Measurements from ENCODE around the gene BNC2.

The BNC2 gene

GRCh38 chr9:16730162-16730561, 140.3 kb downstream of the BNC2 start:
- peaks cover 8% of the 10 kb centered on the region for H3K4me1 ChIP-seq (ENCODE audit: control insufficient read depth, low read depth, low read length)
- no CpG with 5 or more reads among the region's 5 CpGs for WGBS (ENCODE audit: extremely low coverage, insufficient coverage, low lambda C conversion rate)
- no peak overlapping the region for H2AK5ac ChIP-seq (ENCODE audit: low read length)
- H2BK5ac ChIP-seq (ENCODE audit: low read length) = no peak overlapping the region
- no peak overlapping the region for H2BK120ac ChIP-seq (ENCODE audit: low read depth, low read length)
- H3K4ac ChIP-seq (ENCODE audit: low read depth, low read length) = no peak overlapping the region
- no peak overlapping the region for H4K8ac ChIP-seq (ENCODE audit: low read depth, low read length)
- no peaks in the 10 kb centered on the region for H3K79me2 ChIP-seq (ENCODE audit: control insufficient read depth, insufficient read depth, low read length)
- DNase-seq = peak; percentile 52
- no peak overlapping the region for H3K9ac ChIP-seq (ENCODE audit: low read length)
- H3K4me2 ChIP-seq (ENCODE audit: low read length) = no peak overlapping the region
- no peaks in the 10 kb centered on the region for H3K36me3 ChIP-seq (ENCODE audit: control insufficient read depth, insufficient read depth, low read length)
- H3K23ac ChIP-seq (ENCODE audit: low read length) = no peak overlapping the region
- H4K5ac ChIP-seq (ENCODE audit: low read length) = no peak overlapping the region
- H3K56ac ChIP-seq (ENCODE audit: low read length) = no peak overlapping the region
- no peaks in the 10 kb centered on the region for H3K27me3 ChIP-seq (ENCODE audit: insufficient read depth, low read length, poor library complexity)
- H3K27ac ChIP-seq (ENCODE audit: low read depth, low read length) = no peak overlapping the region
- H3K79me1 ChIP-seq (ENCODE audit: low read length) = no peaks in the 10 kb centered on the region
- H3K18ac ChIP-seq (ENCODE audit: low read length) = no peak overlapping the region
- no peak overlapping the region for H2BK15ac ChIP-seq (replicated peaks; ENCODE audit: low read depth)
- no peak overlapping the region for H3K4me3 ChIP-seq (ENCODE audit: low read length)

DNA sequence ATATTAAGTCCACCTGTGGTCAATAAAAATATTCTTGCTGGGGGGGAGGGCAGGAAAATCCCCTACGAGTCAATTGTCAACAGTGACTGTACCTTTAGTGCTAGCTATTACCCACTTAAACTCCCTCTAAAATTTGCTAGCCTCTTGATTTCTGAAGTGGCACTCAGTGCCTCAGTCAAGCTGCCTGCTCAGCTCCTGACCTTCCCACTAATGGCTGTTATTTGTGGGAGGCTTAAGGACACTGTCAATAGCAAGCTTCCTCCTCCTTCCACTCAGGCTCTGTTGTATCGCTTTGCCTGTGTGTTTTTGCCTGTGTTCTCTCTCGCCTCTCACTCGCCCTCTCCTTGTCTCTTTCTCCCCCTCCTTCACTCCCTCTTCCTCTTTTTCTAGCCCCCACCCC, 140.8 kb downstream of the BNC2 start:
- no peak overlapping the region for H3K4ac ChIP-seq (ENCODE audit: low read depth, low read length)
- no peak overlapping the region for H3K4me3 ChIP-seq (ENCODE audit: low read length)
- no peak overlapping the region for H3K18ac ChIP-seq (ENCODE audit: low read length)
- no peak overlapping the region for H2BK120ac ChIP-seq (ENCODE audit: low read depth, low read length)
- H2BK15ac ChIP-seq (replicated peaks; ENCODE audit: low read depth) = no peak overlapping the region
- H3K27me3 ChIP-seq (ENCODE audit: insufficient read depth, low read length, poor library complexity) = no peaks in the 10 kb centered on the region
- no peak overlapping the region for H2BK5ac ChIP-seq (ENCODE audit: low read length)
- H3K23ac ChIP-seq (ENCODE audit: low read length) = no peak overlapping the region
- H3K36me3 ChIP-seq (ENCODE audit: control insufficient read depth, insufficient read depth, low read length) = no peaks in the 10 kb centered on the region
- no CpG with 5 or more reads among the region's 4 CpGs for WGBS (ENCODE audit: extremely low coverage, insufficient coverage, low lambda C conversion rate)
- no peak overlapping the region for H3K27ac ChIP-seq (ENCODE audit: low read depth, low read length)
- H3K56ac ChIP-seq (ENCODE audit: low read length) = peak overlapping the region; percentile 50
- H3K4me2 ChIP-seq (ENCODE audit: low read length) = no peak overlapping the region
- no peak overlapping the region for H4K8ac ChIP-seq (ENCODE audit: low read depth, low read length)
- no peak for DNase-seq
- no peaks in the 10 kb centered on the region for H3K79me1 ChIP-seq (ENCODE audit: low read length)
- H3K9ac ChIP-seq (ENCODE audit: low read length) = peak overlapping the region; percentile 10
- H3K79me2 ChIP-seq (ENCODE audit: control insufficient read depth, insufficient read depth, low read length) = no peaks in the 10 kb centered on the region
- no peak overlapping the region for H2AK5ac ChIP-seq (ENCODE audit: low read length)
- H4K5ac ChIP-seq (ENCODE audit: low read length) = no peak overlapping the region
- H3K4me1 ChIP-seq (ENCODE audit: control insufficient read depth, low read depth, low read length) = peaks cover 8% of the 10 kb centered on the region

DNA sequence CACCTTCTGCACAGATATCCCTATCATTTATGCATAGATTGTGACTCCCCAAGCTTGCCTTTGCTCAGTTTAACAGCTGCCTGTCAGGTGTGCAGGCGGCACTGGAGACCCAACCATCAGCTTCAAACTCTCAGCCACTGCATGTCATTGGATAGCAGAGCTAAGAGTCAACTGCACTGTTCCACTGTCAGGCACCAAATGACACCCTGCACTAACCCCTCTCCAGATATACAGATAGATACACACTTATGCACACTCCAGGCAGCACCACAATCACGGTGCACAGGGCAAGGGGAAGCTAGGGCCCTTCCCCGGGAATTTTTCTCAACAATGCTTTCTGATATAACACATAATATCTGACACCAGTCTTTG, 142.3 kb downstream of the BNC2 start:
- Histone ChIP-seq H3K23ac (ENCODE audit: low read length) (no peak overlapping the region), H3K18ac (ENCODE audit: low read length) (no peak overlapping the region), H4K5ac (ENCODE audit: low read length) (no peak overlapping the region), H3K36me3 (ENCODE audit: control insufficient read depth, insufficient read depth, low read length) (no peaks in the 10 kb centered on the region), H3K4me2 (ENCODE audit: low read length) (no peak overlapping the region), H2BK15ac (replicated peaks; ENCODE audit: low read depth) (no peak overlapping the region), H2BK5ac (ENCODE audit: low read length) (no peak overlapping the region), H2AK5ac (ENCODE audit: low read length) (no peak overlapping the region), H3K9ac (ENCODE audit: low read length) (no peak overlapping the region), H3K27me3 (ENCODE audit: insufficient read depth, low read length, poor library complexity) (no peaks in the 10 kb centered on the region), H3K79me2 (ENCODE audit: control insufficient read depth, insufficient read depth, low read length) (no peaks in the 10 kb centered on the region), H3K4me3 (ENCODE audit: low read length) (no peak overlapping the region), H3K4ac (ENCODE audit: low read depth, low read length) (no peak overlapping the region), H3K56ac (ENCODE audit: low read length) (no peak overlapping the region), H3K79me1 (ENCODE audit: low read length) (no peaks in the 10 kb centered on the region), H4K8ac (ENCODE audit: low read depth, low read length) (no peak overlapping the region), H2BK120ac (ENCODE audit: low read depth, low read length) (no peak overlapping the region), H3K27ac (ENCODE audit: low read depth, low read length) (no peak overlapping the region), H3K4me1 (ENCODE audit: control insufficient read depth, low read depth, low read length) (peaks cover 8% of the 10 kb centered on the region)
- no CpG with 5 or more reads among the region's 3 CpGs for WGBS (ENCODE audit: extremely low coverage, insufficient coverage, low lambda C conversion rate)
- no peak for DNase-seq

DNA sequence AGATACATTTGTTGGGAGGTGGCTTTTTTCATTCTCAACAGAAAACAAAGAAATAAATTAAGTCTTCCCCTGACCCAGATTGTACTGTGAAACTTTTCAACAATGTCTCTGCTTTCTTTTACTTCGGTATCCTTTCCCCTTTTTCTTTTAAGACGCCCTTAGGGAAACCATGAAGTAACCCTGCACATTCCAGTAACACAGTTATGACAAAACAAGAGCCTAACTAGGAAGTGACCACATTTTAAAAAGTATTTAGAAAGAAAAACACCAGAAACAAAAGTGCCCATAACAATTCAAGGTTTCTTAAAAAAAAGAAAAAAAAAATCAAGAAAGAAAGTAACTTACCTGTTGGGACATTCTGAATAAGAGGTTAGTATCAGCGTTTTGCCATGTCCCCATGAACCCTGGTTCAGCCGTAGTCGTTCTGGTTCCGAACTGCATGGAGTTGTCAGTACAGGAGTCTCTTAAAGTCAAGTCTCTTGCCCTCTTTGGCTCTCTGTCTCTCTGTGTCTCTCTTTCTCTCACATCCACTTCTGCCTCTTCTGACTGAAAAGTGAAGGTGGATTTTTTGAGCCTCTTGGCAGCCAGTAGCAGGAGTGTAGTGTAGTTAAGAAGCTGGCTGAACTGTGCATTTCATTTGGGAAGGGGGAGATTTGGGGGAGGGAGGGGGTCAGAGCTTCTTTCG, 142.9 kb downstream of the BNC2 start:
- Histone ChIP-seq H3K23ac (ENCODE audit: low read length) (no peak overlapping the region), H4K5ac (ENCODE audit: low read length) (no peak overlapping the region), H3K79me1 (ENCODE audit: low read length) (no peaks in the 10 kb centered on the region), H3K56ac (ENCODE audit: low read length) (peak overlapping the region; percentile 91), H3K18ac (ENCODE audit: low read length) (peak overlapping the region; percentile 88), H2BK15ac (replicated peaks; ENCODE audit: low read depth) (no peak overlapping the region), H3K4me3 (ENCODE audit: low read length) (no peak overlapping the region), H3K27ac (ENCODE audit: low read depth, low read length) (no peak overlapping the region), H3K27me3 (ENCODE audit: insufficient read depth, low read length, poor library complexity) (no peaks in the 10 kb centered on the region), H3K79me2 (ENCODE audit: control insufficient read depth, insufficient read depth, low read length) (no peaks in the 10 kb centered on the region), H4K8ac (ENCODE audit: low read depth, low read length) (no peak overlapping the region), H2AK5ac (ENCODE audit: low read length) (no peak overlapping the region), H3K36me3 (ENCODE audit: control insufficient read depth, insufficient read depth, low read length) (no peaks in the 10 kb centered on the region), H3K4me1 (ENCODE audit: control insufficient read depth, low read depth, low read length) (peaks cover 8% of the 10 kb centered on the region), H3K9ac (ENCODE audit: low read length) (peak overlapping the region; percentile 73), H3K4ac (ENCODE audit: low read depth, low read length) (no peak overlapping the region), H2BK120ac (ENCODE audit: low read depth, low read length) (no peak overlapping the region), H3K4me2 (ENCODE audit: low read length) (no peak overlapping the region), H2BK5ac (ENCODE audit: low read length) (no peak overlapping the region)
- peak; percentile 19 for DNase-seq
- no CpG with 5 or more reads among the region's 7 CpGs for WGBS (ENCODE audit: extremely low coverage, insufficient coverage, low lambda C conversion rate)

DNA sequence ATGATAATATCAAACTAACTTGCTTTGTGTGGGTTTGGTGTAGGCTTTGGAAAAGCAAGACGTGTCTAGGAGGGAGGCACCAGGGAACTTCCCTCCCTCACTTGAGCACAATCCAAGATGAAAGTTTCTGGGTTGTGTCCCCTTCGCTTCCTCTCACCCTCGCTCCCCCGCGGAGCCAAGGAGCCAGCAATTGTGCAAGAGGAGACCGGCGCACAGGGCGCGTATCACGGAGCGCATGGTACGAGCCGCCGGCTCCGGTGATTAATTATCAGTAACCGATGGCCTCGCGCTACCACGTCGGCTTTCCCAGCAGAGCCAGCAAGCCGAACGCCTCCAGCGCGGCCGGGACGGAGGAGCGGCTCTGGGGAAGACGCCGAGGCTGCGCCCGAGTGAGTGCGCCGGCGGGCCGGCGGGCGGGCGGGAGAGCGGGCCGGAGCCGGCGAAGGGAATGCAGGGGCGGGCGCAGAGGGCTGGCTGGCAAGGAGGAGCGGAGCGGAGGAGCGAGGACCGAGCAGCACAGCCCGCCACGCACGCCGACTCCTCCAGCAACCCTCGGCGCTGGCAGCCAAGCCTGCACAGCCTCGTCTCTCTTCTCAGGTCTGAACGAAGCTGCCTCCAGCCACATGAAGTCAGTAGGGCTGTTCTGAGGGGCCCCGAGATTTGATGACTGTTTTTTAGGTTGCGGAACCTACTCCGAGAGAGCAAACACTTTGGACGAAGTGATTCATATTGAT, 143.6 kb downstream of the BNC2 start:
- H3K4me1 ChIP-seq (ENCODE audit: control insufficient read depth, low read depth, low read length) = peaks cover 8% of the 10 kb centered on the region
- DNase-seq = peak; percentile 92

More for the DNA sequence above, 143.6 kb downstream of the BNC2 start:
- no peaks in the 10 kb centered on the region for H3K79me2 ChIP-seq (ENCODE audit: control insufficient read depth, insufficient read depth, low read length)
- peak overlapping the region; percentile 88 for H3K18ac ChIP-seq (ENCODE audit: low read length)
- peak overlapping the region; percentile 24 for H3K4me3 ChIP-seq (ENCODE audit: low read length)
- H2BK120ac ChIP-seq (ENCODE audit: low read depth, low read length) = peak overlapping the region; percentile 47
- H3K56ac ChIP-seq (ENCODE audit: low read length) = peak overlapping the region; percentile 91
- H3K27me3 ChIP-seq (ENCODE audit: insufficient read depth, low read length, poor library complexity) = no peaks in the 10 kb centered on the region
- no peak overlapping the region for H3K4ac ChIP-seq (ENCODE audit: low read depth, low read length)
- no peak overlapping the region for H4K5ac ChIP-seq (ENCODE audit: low read length)
- peak overlapping the region; percentile 85 for H3K27ac ChIP-seq (ENCODE audit: low read depth, low read length)
- H3K4me2 ChIP-seq (ENCODE audit: low read length) = peak overlapping the region; percentile 50
- no peaks in the 10 kb centered on the region for H3K79me1 ChIP-seq (ENCODE audit: low read length)
- peak overlapping the region; percentile 48 for H2BK5ac ChIP-seq (ENCODE audit: low read length)
- no peaks in the 10 kb centered on the region for H3K36me3 ChIP-seq (ENCODE audit: control insufficient read depth, insufficient read depth, low read length)
- peak overlapping the region; percentile 73 for H3K9ac ChIP-seq (ENCODE audit: low read length)
- no peak overlapping the region for H2AK5ac ChIP-seq (ENCODE audit: low read length)
- H2BK15ac ChIP-seq (replicated peaks; ENCODE audit: low read depth) = no peak overlapping the region
- H4K8ac ChIP-seq (ENCODE audit: low read depth, low read length) = no peak overlapping the region
- H3K23ac ChIP-seq (ENCODE audit: low read length) = no peak overlapping the region
- no CpG with 5 or more reads among the region's 60 CpGs for WGBS (ENCODE audit: extremely low coverage, insufficient coverage, low lambda C conversion rate)
